GM12872 (cell line): ENCODE data around the gene NUDT16.

Experiments used
- TF ChIP-seq, protein P1 (sequence below): IDR thresholded peaks from 3 replicates; pipeline ENCODE4 v1.5.1; 2011; ENCODE audit warnings: low read depth, mild to moderate bottlenecking, low read length, moderate library complexity; ENCODE audit not compliant: insufficient read depth

NUDT16 gene

DNA sequence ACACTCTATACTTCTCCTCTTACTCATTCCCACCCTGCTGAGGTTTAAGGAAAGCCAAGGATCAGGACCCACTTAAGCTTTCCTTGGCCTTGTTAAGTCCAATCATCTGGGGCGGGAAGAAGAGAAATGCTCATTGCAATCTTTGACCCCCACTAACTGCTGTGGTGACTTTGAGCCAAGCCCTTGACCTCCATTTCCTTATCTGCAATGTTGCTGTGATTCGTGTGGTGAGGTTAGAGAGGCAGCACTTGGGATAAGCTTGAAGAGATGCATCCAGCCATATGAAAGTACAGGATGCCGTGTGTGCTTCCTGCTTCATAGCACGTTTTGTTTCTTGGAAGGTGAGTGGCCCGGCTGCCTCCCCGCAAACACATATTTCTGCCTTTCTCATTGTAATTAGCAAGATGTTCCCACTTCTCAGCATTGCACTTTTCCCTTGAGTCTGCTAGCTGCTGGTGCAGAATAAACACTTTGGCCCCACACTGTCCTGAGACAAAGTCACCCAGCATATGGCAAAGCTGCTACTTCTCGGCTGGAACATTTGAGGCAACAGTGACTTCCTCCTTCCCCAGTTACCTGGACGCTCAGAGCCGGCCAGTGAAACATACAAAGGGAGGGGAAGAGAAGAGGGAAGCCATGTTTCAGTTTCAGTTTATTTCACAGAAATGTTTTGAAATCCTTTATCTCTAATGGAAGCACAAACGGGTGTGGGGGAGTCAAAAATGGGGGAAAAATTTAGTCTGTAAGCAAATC is 10.5 kb upstream of the NUDT16 start:
- TF ChIP-seq, protein P1, sequence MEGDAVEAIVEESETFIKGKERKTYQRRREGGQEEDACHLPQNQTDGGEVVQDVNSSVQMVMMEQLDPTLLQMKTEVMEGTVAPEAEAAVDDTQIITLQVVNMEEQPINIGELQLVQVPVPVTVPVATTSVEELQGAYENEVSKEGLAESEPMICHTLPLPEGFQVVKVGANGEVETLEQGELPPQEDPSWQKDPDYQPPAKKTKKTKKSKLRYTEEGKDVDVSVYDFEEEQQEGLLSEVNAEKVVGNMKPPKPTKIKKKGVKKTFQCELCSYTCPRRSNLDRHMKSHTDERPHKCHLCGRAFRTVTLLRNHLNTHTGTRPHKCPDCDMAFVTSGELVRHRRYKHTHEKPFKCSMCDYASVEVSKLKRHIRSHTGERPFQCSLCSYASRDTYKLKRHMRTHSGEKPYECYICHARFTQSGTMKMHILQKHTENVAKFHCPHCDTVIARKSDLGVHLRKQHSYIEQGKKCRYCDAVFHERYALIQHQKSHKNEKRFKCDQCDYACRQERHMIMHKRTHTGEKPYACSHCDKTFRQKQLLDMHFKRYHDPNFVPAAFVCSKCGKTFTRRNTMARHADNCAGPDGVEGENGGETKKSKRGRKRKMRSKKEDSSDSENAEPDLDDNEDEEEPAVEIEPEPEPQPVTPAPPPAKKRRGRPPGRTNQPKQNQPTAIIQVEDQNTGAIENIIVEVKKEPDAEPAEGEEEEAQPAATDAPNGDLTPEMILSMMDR = no peak

DNA sequence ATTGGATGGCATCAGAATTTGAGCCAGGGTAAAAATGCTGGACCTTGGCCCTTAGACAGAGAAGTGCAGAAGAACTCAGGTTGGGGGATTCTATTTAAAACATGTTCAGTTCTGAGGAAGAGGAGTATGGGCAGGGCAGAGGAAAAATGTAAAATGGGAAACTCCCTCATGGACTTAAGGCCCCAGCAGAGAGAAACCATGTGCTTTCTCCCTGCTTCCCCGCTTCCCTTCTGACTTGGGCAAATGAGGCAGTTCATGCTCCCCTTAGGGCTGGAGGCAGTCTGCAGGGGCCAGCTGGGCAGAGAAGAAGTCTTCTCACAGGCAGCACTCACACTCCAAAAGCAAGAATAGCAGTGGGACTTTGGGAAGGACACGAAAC is 9.9 kb upstream of the NUDT16 start:
- TF ChIP-seq, protein P1 = no peak

DNA sequence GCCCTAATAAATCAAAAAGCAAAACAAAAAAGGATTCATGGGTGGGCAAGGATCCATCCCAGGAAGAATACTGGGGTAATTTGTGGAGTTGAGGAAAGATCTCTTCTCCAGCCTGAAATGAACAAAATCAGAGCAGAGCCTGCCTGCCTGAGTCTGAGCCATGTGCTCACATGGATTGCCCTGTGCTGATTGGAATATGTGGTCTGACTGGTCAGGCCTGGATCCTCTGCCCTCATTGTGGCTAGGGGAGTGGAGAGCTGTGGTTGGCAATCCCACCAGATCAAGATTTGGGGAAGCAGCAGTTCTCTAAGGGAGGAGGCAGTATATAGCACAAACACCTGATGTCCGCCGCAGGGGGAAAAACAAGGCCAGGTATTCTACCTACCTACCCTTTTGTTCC is 6.8 kb upstream of the NUDT16 start:
- TF ChIP-seq, protein P1 = no peak

DNA sequence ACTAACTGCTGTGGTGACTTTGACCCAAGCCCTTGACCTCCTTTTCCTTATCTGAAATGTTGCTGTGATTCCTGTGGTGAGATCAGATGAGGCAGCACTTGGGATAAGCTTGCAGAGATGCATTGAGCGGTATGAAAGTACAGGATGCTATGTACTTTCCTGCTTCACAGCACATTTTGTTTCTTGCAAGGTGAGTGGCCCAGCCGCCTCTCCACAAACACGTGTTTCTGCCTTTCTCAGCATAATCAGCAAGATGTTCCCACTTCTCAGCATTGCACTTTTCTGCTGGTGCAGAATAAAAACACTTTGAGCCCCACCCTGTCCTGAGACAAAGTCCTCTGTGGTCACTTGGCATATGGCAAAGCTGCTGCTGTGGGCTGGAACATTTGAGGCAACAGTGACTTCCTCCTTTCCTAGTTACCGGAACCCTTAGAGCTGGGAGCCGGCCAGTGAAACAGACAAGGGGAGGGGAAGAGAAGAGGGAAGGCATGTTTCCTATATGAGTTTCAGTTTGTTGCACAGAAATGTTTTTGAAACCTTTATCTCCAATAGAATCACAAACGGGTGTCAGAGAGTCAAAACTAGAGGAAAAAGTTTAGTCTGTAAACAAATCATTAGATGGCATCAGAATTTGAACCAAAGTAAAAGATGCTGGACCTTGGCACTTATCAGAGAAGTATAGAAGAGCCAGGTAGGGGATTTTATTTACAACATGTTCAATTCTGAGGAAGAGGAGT is 5.0 kb downstream of the NUDT16 start:
- TF ChIP-seq, protein P1 = no peak

DNA sequence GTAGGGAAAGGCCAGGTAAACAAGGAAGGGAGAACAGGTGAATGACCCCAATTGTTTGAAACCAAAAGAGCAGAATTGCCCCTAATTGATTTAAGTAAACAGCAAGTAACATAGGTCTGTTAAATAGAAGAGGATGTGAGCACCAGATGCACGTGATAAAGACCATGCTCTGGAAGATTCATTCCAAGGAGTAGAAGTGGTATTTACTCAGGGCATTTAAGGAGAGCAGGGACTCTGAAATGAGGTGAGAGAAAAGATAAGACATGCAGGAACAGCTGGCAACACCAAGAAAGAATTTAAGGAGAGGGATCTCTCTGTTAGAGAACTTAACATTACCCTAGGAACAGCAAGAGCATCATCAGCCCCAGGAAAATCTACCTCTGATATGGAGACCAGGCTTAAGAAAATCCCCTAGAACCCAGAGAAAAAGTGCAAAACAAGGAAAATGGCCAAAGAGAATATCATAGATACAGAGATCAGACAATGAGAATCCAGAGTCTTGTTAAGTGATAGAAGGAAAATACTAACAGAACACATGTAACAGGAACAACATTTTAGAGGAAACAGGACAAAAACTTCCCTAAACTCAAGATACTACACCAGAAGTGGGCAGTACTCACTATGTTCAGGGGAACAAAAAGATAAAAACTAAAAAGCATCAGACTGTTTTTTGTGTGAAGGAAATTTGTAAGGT is 6.4 kb downstream of the NUDT16 start:
- TF ChIP-seq, protein P1 = no peak

DNA sequence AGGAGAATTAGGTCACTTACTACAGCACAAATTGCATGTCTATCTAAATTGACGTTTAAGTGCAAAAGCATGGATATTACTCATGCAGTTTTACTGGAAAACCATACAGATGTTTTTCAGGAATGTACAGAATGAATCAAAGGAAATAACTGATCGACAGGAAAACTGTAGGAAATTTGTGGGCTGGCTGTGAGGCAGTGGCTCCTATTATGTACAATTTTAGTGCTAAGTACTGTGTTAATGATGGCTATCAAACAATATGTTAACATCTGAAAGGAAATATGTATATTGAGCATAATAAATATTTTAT is 6.9 kb downstream of the NUDT16 start:
- TF ChIP-seq, protein P1 = no peak

DNA sequence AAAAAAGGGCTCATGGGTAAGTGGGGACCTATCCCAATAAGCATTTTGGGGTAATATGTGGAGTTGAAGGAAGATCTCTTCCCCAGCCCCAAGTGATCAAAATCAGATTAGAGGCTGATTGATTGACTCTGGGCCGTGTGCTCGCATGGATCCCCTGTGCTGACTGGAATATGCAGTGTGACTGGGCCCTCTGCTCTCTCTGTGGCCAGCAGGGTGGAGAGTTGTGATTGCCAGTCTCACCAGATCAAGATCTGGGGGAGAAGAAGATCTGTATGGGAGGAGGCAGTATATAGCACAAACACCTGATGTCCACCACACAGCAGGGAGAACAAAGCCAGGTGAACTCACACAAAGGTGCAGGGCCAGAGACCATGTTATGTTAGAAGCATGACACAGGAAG is 8.8 kb downstream of the NUDT16 start:
- TF ChIP-seq, protein P1 = no peak
